C4-2B (cell line): ENCODE results near the gene STXBP1.

Source experiments
- ZFX ChIP-seq: fragments of 450-650 bp; IDR thresholded peaks from 2 replicates; pipeline ENCODE4 v1.6.1; 2017
- TF ChIP-seq, protein P1 (sequence below): fragments of 450-650 bp; conservative IDR thresholded peaks from 2 replicates; pipeline ENCODE4 v1.5.1; 2017; ENCODE audit warnings: mild to moderate bottlenecking

DNA sequence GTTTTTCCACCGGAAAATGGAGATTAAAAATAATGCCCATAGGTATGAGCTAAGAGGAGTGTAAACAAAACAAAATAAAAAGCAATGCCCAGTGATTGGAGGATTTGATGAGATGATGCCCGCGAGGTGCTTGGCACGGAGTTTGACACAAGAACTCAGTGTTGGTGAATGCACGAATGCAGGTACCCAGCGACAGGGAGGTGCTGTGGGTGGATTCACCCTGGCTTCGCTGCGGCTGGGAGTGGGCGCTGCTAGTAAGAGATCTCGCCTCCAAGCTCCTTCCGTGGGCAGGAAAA, 526 bp upstream of the STXBP1 start:
- TF ChIP-seq, protein P1, sequence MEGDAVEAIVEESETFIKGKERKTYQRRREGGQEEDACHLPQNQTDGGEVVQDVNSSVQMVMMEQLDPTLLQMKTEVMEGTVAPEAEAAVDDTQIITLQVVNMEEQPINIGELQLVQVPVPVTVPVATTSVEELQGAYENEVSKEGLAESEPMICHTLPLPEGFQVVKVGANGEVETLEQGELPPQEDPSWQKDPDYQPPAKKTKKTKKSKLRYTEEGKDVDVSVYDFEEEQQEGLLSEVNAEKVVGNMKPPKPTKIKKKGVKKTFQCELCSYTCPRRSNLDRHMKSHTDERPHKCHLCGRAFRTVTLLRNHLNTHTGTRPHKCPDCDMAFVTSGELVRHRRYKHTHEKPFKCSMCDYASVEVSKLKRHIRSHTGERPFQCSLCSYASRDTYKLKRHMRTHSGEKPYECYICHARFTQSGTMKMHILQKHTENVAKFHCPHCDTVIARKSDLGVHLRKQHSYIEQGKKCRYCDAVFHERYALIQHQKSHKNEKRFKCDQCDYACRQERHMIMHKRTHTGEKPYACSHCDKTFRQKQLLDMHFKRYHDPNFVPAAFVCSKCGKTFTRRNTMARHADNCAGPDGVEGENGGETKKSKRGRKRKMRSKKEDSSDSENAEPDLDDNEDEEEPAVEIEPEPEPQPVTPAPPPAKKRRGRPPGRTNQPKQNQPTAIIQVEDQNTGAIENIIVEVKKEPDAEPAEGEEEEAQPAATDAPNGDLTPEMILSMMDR = no peak
- no peak for TF ChIP-seq ZFX
